Activated CD4-positive, alpha-beta T cell treated with anti-CD3 and anti-CD28 coated beads, Interleukin-10, Interleukin-2, amounts not matched to agents 100 ng/mL and 50 ng/mL, durations not matched to agents 16 hours and 8 hours (primary cell): Measurements from ENCODE around the gene TSHZ2.
"Not testable (repeated sequence)": the region's sequence is repeated elsewhere in the genome, so short reads cannot be mapped to it uniquely, and the experiment has no call there.

Experiments
- DNase-seq: peaks from one replicate; pipeline ENCODE4 v3.0.0-alpha.2; 2020

The TSHZ2 gene

GRCh38 chr20:53296025-53296424 lies 323.9 kb downstream of the TSHZ2 start:
- no peak for DNase-seq

GRCh38 chr20:53296451-53297153 lies 324.4 kb downstream of the TSHZ2 start:
- no peak for DNase-seq

- DNase-seq: no peak
Measured at GRCh38 chr20:53297154-53297529, 325.0 kb downstream of the TSHZ2 start.

GRCh38 chr20:53298260-53298659 lies 326.1 kb downstream of the TSHZ2 start:
- DNase-seq: no peak

GRCh38 chr20:53298911-53299310 lies 326.8 kb downstream of the TSHZ2 start:
- no peak for DNase-seq

GRCh38 chr20:53299831-53300230 lies 327.7 kb downstream of the TSHZ2 start:
- DNase-seq: no peak

- no peak for DNase-seq
Measured at GRCh38 chr20:53301869-53302268, 329.7 kb downstream of the TSHZ2 start.

GRCh38 chr20:53302695-53303412 lies 330.7 kb downstream of the TSHZ2 start:
- DNase-seq: no peak

- no peak for DNase-seq
Measured at GRCh38 chr20:53303413-53303760, 331.2 kb downstream of the TSHZ2 start.

GRCh38 chr20:53304146-53304545 lies 332.0 kb downstream of the TSHZ2 start:
- DNase-seq: no peak

GRCh38 chr20:53306192-53306805 lies 334.1 kb downstream of the TSHZ2 start:
- no peak for DNase-seq

GRCh38 chr20:53307964-53308597 lies 335.9 kb downstream of the TSHZ2 start:
- no peak for DNase-seq

- no peak for DNase-seq
Measured at GRCh38 chr20:53309515-53309914, 337.4 kb downstream of the TSHZ2 start.

- DNase-seq: no peak
Measured at GRCh38 chr20:53312957-53313356, 340.8 kb downstream of the TSHZ2 start.

GRCh38 chr20:53316206-53316937 lies 344.2 kb downstream of the TSHZ2 start:
- DNase-seq: peak; percentile 35

- DNase-seq: no peak
Measured at GRCh38 chr20:53319200-53319599, 347.0 kb downstream of the TSHZ2 start.

GRCh38 chr20:53319716-53320115 lies 347.6 kb downstream of the TSHZ2 start:
- DNase-seq: no peak

- no peak for DNase-seq
Measured at GRCh38 chr20:53320701-53321100, 348.5 kb downstream of the TSHZ2 start.

GRCh38 chr20:53321596-53321995 lies 349.4 kb downstream of the TSHZ2 start:
- no peak for DNase-seq

- peak; percentile 26 for DNase-seq
Measured at GRCh38 chr20:53322651-53323050, 350.5 kb downstream of the TSHZ2 start.

GRCh38 chr20:53323460-53323859 lies 351.3 kb downstream of the TSHZ2 start:
- not testable (repeated sequence) for DNase-seq

GRCh38 chr20:53324816-53325215 lies 352.7 kb downstream of the TSHZ2 start:
- DNase-seq: no peak

- no peak for DNase-seq
Measured at GRCh38 chr20:53328961-53329360, 356.8 kb downstream of the TSHZ2 start.
